Liver (tissue), 9 donors: Measurements from ENCODE around the gene NRDC. TPM values are rescaled to one million over a fixed set of nuclear protein-coding genes. Genes with fewer than 3 reads are reported as not detected.

Experiments
- DNase-seq: peaks from one replicate; pipeline ENCODE4 v3.0.0-alpha.2; 2017; ENCODE audit warnings: low spot score
- H3K27ac ChIP-seq, 2 donors: one replicate each; pipeline ENCODE4 v1.7.0; 2013; ENCODE audit warnings: inconsistent platforms in 2 of 2, low read length in 2 of 2, control low read depth in 1 of 2, low read depth in 1 of 2, mild to moderate bottlenecking in 1 of 2
- H3K27me3 ChIP-seq, 4 donors: one replicate each; pipeline versions ENCODE4 v1.6.1 to v1.7.0; 2013; ENCODE audit warnings: low read length in 3 of 4, inconsistent platforms in 1 of 4, mild to moderate bottlenecking in 1 of 4, moderate library complexity in 1 of 4; ENCODE audit not compliant: control insufficient read depth in 4 of 4, insufficient read depth in 4 of 4
- H3K36me3 ChIP-seq, 4 donors: one replicate each; pipeline versions ENCODE4 v1.6.1 to v1.7.0; 2013; ENCODE audit warnings: low read length in 3 of 4, mild to moderate bottlenecking in 3 of 4, low read depth in 1 of 4, moderate library complexity in 1 of 4; ENCODE audit not compliant: control insufficient read depth in 4 of 4, insufficient read depth in 3 of 4
- H3K4me1 ChIP-seq, 4 donors: one replicate each; pipeline versions ENCODE4 v1.6.1 to v1.7.0; 2013; ENCODE audit warnings: low read length in 3 of 4, mild to moderate bottlenecking in 3 of 4, moderate library complexity in 1 of 4; ENCODE audit not compliant: control insufficient read depth in 4 of 4, insufficient read depth in 4 of 4
- H3K4me3 ChIP-seq, 3 donors: one replicate each; pipeline versions ENCODE4 v1.6.1 to v1.7.0; 2013; ENCODE audit warnings: low read length in 3 of 3, control low read depth in 1 of 3, low read depth in 1 of 3, mild to moderate bottlenecking in 1 of 3
- H3K9ac ChIP-seq, 2 donors: one replicate each; pipeline ENCODE4 v1.7.0; 2013; ENCODE audit warnings: low read length in 2 of 2, mild to moderate bottlenecking in 2 of 2, moderate library complexity in 2 of 2, control low read depth in 1 of 2, low read depth in 1 of 2
- H3K9me3 ChIP-seq, 4 donors: one replicate each; pipeline versions ENCODE4 v1.6.1 to v1.7.0; 2013; ENCODE audit warnings: low read length in 3 of 4; ENCODE audit not compliant: control insufficient read depth in 4 of 4
- ATF3 ChIP-seq: IDR thresholded peaks from 2 replicates; pipeline ENCODE4 v1.6.1; 2016; ENCODE audit warnings: antibody characterized with exemption
- CTCF ChIP-seq: fragments of 150-350 bp; IDR thresholded peaks from 2 replicates; pipeline ENCODE4 v1.5.1; 2017; ENCODE audit warnings: improper control_type of control experiment, low read depth, low read length; ENCODE audit not compliant: missing input control
- EGR1 ChIP-seq, 2 donors: IDR thresholded peaks; 2 replicates each; pipeline ENCODE4 v1.6.1; 2016 to 2018; ENCODE audit warnings: antibody characterized with exemption in 2 of 2, low read depth in 2 of 2
- FOXA1 ChIP-seq: IDR thresholded peaks from 2 replicates; pipeline ENCODE4 v1.6.1; 2016; ENCODE audit warnings: antibody characterized with exemption
- FOXA2 ChIP-seq: IDR thresholded peaks from 2 replicates; pipeline ENCODE4 v1.6.1; 2016; ENCODE audit warnings: antibody characterized with exemption
- GABPA ChIP-seq, 2 donors: IDR thresholded peaks in 1 of 2; conservative IDR thresholded peaks in 1 of 2; 2 replicates each; pipeline ENCODE4 v1.6.1; 2016; ENCODE audit warnings: antibody characterized with exemption in 2 of 2, mild to moderate bottlenecking in 1 of 2, moderate library complexity in 1 of 2
- HNF4A ChIP-seq, 2 donors: conservative IDR thresholded peaks; 2 replicates each; pipeline ENCODE4 v1.6.1; 2016; ENCODE audit warnings: antibody characterized with exemption in 2 of 2, mild to moderate bottlenecking in 2 of 2
- HNF4G ChIP-seq: IDR thresholded peaks from 2 replicates; pipeline ENCODE4 v1.6.1; 2016; ENCODE audit warnings: antibody characterized with exemption
- JUND ChIP-seq, 2 donors: IDR thresholded peaks; 2 replicates each; pipeline ENCODE4 v1.6.1; 2016; ENCODE audit warnings: antibody characterized with exemption in 2 of 2
- MAX ChIP-seq: IDR thresholded peaks from 2 replicates; pipeline ENCODE4 v1.6.1; 2016; ENCODE audit warnings: antibody characterized with exemption
- NR2F2 ChIP-seq: IDR thresholded peaks from 2 replicates; pipeline ENCODE4 v1.6.1; 2016; ENCODE audit warnings: antibody characterized with exemption
- RAD21 ChIP-seq, 2 donors: IDR thresholded peaks; 2 replicates each; pipeline ENCODE4 v1.6.1; 2016; ENCODE audit warnings: antibody characterized with exemption in 2 of 2, mild to moderate bottlenecking in 2 of 2
- REST ChIP-seq: IDR thresholded peaks from 2 replicates; pipeline ENCODE4 v1.6.1; 2016; ENCODE audit warnings: antibody characterized with exemption, mild to moderate bottlenecking
- RXRA ChIP-seq, 2 donors: IDR thresholded peaks; 2 replicates each; pipeline ENCODE4 v1.6.1; 2017 to 2018; ENCODE audit warnings: antibody characterized with exemption in 2 of 2, mild to moderate bottlenecking in 1 of 2
- SP1 ChIP-seq: IDR thresholded peaks from 2 replicates; pipeline ENCODE4 v1.6.1; 2018; ENCODE audit warnings: antibody characterized with exemption, mild to moderate bottlenecking
- TAF1 ChIP-seq: conservative IDR thresholded peaks from 2 replicates; pipeline ENCODE4 v1.6.1; 2016; ENCODE audit warnings: antibody characterized with exemption, mild to moderate bottlenecking
- YY1 ChIP-seq: IDR thresholded peaks from 2 replicates; pipeline ENCODE4 v1.6.1; 2016; ENCODE audit warnings: antibody characterized with exemption, mild to moderate bottlenecking
- ZBTB33 ChIP-seq: IDR thresholded peaks from 2 replicates; pipeline ENCODE4 v1.6.1; 2016; ENCODE audit warnings: antibody characterized with exemption
- WGBS: extraction: QIAGEN DNeasy Blood & Tissue Kit; methylation state at CpG from one replicate; pipeline ENCODE4 v1.1.7; 2013; 5-methylcytosine and 5-hydroxymethylcytosine counted together
- polyA plus RNA-seq, 2 donors: library from polyadenylated mRNA; stranded (reverse) in 1 of 2; unstranded in 1 of 2; fragments of 200-250 nt in 1 of 2; fragments of >200 nt in 1 of 2; fragmentation: Nextera tagmentation in 1 of 2; extraction: Ambion mirVana in 1 of 2; gene quantifications; one replicate each; pipeline versions ENCODE4 v1.2.1 to v1.2.3, GENCODE V29; 2013 to 2015
- total RNA-seq, 2 donors: library from RNA; depleted of rRNA; stranded (reverse); fragments of >200 nt; gene quantifications; one replicate each; pipeline ENCODE4 v1.2.3, GENCODE V29; 2014
- donor health status: healthy.
- donor health status: healthy.
- donor health status: healthy.
- donor health status: healthy.
- donor health status: healthy.

Gene NRDC
- total and polyA plus RNA-seq, 4 donors, result 42.8 to 88.7 (median 72.1) TPM

GRCh38 chr1:51922040-51922439, 43.5 kb upstream of the NRDC start:
- H3K27me3 ChIP-seq, result no peaks in the 10 kb centered on the region
- no peak for DNase-seq
- no peak overlapping the region for H3K4me3 ChIP-seq
- no peak overlapping the region for H3K27ac ChIP-seq
- WGBS, result 61% methylated on average over 3 of the region's 3 CpGs
- no peak overlapping the region for H3K9ac ChIP-seq
- H3K4me1 ChIP-seq, result no peaks in the 10 kb centered on the region
- H3K36me3 ChIP-seq, result no peaks in the 10 kb centered on the region
- TF ChIP-seq ATF3, result no peak
- TF ChIP-seq CTCF, result no peak
- no peak for TF ChIP-seq JUND (IDR thresholded peaks at IDR 0.05)
- no peak for TF ChIP-seq YY1
- TF ChIP-seq GABPA (IDR thresholded peaks at IDR 0.05 in 1 of 2, conservative IDR thresholded peaks at IDR 0.05 in 1 of 2), result no peak
- TF ChIP-seq RAD21 (IDR thresholded peaks at IDR 0.05), result no peak
- no peak for TF ChIP-seq TAF1
- no peak for TF ChIP-seq NR2F2
- no peak for TF ChIP-seq SP1
- TF ChIP-seq FOXA2, result no peak
- TF ChIP-seq REST, result no peak
- no peak for TF ChIP-seq EGR1 (IDR thresholded peaks at IDR 0.05; ENCODE audit: low read depth in 2 of 2)
- no peak for TF ChIP-seq HNF4A (conservative IDR thresholded peaks at IDR 0.05)
- no peak for TF ChIP-seq FOXA1
- TF ChIP-seq MAX, result no peak
- no peak for TF ChIP-seq RXRA (IDR thresholded peaks at IDR 0.05)
- TF ChIP-seq ZBTB33, result no peak
- no peak for TF ChIP-seq HNF4G
- H3K9me3 ChIP-seq, result no peaks in the 10 kb centered on the region

DNA sequence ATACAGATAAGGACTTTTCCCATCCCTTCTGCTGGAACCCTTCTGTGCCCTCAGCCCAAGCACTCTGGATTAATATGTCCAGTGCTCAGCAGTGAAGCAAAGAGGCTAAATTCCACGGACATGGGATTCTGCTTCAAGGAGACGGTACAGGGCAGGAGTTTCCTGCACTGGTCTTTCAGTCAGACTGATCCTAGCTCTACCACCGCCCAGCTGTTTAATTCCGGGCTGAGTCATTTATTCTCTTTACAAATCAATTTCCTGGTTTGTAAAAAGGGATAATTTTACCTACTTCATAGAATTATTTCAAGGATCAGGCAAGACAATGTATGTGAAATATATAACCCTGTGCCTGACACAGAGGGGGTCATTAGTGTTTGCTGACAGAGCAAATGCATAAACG, 41.6 kb upstream of the NRDC start:
- Histone ChIP-seq H3K27me3 (no peaks in the 10 kb centered on the region), H3K27ac (no peak overlapping the region), H3K9ac (no peak overlapping the region), H3K4me3 (no peak overlapping the region), H3K9me3 (no peaks in the 10 kb centered on the region), H3K36me3 (no peaks in the 10 kb centered on the region), H3K4me1 (no peaks in the 10 kb centered on the region)
- DNase-seq, result no peak
- WGBS, result 74% methylated on average over 5 of the region's 5 CpGs
- no peak for TF ChIP-seq YY1
- no peak for TF ChIP-seq REST
- no peak for TF ChIP-seq ATF3
- TF ChIP-seq CTCF, result no peak
- no peak for TF ChIP-seq TAF1
- TF ChIP-seq RXRA (IDR thresholded peaks at IDR 0.05), result no peak
- TF ChIP-seq FOXA1, result no peak
- TF ChIP-seq RAD21 (IDR thresholded peaks at IDR 0.05), result no peak
- no peak for TF ChIP-seq HNF4G
